Measurements from ENCODE around the gene STARD13.

DNA sequence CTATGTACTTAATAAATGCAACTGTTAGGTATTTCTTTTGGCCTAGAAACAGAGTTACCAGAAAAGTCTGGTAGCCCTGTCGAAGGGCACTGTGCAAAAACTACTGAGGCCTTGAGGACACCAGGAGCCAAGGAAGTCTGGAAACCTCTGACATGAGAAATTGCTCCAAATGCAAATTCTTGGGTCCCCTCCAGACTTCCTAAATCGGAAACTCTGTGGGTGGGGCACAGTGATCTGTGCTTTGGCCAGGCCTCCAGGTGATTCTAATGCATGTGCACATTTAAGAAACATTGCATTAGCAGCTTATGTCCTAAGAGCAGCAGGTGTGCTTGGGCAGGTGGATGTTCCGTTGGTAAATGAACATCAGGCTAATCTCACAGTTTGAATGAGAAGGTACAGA, 50.0 kb downstream of the STARD13 start:
- TF ChIP-seq, protein P1, sequence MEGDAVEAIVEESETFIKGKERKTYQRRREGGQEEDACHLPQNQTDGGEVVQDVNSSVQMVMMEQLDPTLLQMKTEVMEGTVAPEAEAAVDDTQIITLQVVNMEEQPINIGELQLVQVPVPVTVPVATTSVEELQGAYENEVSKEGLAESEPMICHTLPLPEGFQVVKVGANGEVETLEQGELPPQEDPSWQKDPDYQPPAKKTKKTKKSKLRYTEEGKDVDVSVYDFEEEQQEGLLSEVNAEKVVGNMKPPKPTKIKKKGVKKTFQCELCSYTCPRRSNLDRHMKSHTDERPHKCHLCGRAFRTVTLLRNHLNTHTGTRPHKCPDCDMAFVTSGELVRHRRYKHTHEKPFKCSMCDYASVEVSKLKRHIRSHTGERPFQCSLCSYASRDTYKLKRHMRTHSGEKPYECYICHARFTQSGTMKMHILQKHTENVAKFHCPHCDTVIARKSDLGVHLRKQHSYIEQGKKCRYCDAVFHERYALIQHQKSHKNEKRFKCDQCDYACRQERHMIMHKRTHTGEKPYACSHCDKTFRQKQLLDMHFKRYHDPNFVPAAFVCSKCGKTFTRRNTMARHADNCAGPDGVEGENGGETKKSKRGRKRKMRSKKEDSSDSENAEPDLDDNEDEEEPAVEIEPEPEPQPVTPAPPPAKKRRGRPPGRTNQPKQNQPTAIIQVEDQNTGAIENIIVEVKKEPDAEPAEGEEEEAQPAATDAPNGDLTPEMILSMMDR (IDR thresholded peaks at IDR 0.05): no peak
- no peak for TF ChIP-seq ZFX (IDR thresholded peaks at IDR 0.05; ENCODE audit: borderline replicate concordance)
